ENCODE measurements around the gene GCAT.
A peak's percentile ranks its signal among the peaks of the same experiment; 100 is the strongest.
"Not testable (repeated sequence)": the region's sequence is repeated elsewhere in the genome, so short reads cannot be mapped to it uniquely, and the experiment has no call there.

Gene GCAT

GRCh38 chr22:37782340-37783168 is 25.2 kb upstream of the GCAT start:
- no peak for DNase-seq

- DNase-seq: peak; percentile 36
These were observed 22.8 kb upstream of the GCAT start for GRCh38 chr22:37784829-37785495.

- DNase-seq: no peak
These were observed 17.5 kb upstream of the GCAT start for GRCh38 chr22:37790234-37790633.

- DNase-seq: no peak
These were observed 15.2 kb upstream of the GCAT start for GRCh38 chr22:37792494-37792893.

- DNase-seq: no peak
These were observed 13.4 kb upstream of the GCAT start for GRCh38 chr22:37794376-37794775.

GRCh38 chr22:37796079-37796478 is 11.7 kb upstream of the GCAT start:
- DNase-seq: no peak

GRCh38 chr22:37797259-37797658 is 10.5 kb upstream of the GCAT start:
- not testable (repeated sequence) for DNase-seq

- no peak for DNase-seq
These were observed 9.7 kb upstream of the GCAT start for GRCh38 chr22:37797874-37798500.

- DNase-seq: not testable (repeated sequence)
These were observed 7.8 kb upstream of the GCAT start for GRCh38 chr22:37799979-37800378.

GRCh38 chr22:37801946-37802309 is 5.8 kb upstream of the GCAT start:
- DNase-seq: peak; percentile 80

- peak; percentile 84 for DNase-seq
These were observed 5.2 kb upstream of the GCAT start for GRCh38 chr22:37802310-37803194.

GRCh38 chr22:37803195-37803638 is 4.5 kb upstream of the GCAT start:
- no peak for DNase-seq

GRCh38 chr22:37803639-37804351 is 3.9 kb upstream of the GCAT start:
- DNase-seq: no peak

GRCh38 chr22:37804352-37804880 is 3.3 kb upstream of the GCAT start:
- DNase-seq: no peak

- peak; percentile 86 for DNase-seq
These were observed 2.6 kb upstream of the GCAT start for GRCh38 chr22:37804881-37805809.

GRCh38 chr22:37805810-37806277 is 1.9 kb upstream of the GCAT start:
- no peak for DNase-seq

GRCh38 chr22:37806409-37807333 is 1.1 kb upstream of the GCAT start:
- no peak for DNase-seq

- DNase-seq: no peak
These were observed 542 bp downstream of the GCAT start for GRCh38 chr22:37808294-37808657.

- no peak for DNase-seq
These were observed 2.1 kb downstream of the GCAT start for GRCh38 chr22:37809672-37810333.
